HG03135 (cell line): ENCODE data around the gene PRLH.

ENCODE experiments used
- ATAC-seq: cut with Tn5 transposase; IDR thresholded peaks from one replicate; pipeline ENCODE4 v1.9.1; 2021; ENCODE audit warnings: mild to moderate bottlenecking, moderate library complexity; ENCODE audit not compliant: unreplicated experiment

Gene PRLH

GRCh38 chr2:237538901-237539300, 27.5 kb upstream of the PRLH start:
- ATAC-seq, result no peak

- no peak for ATAC-seq
These were observed 26.7 kb upstream of the PRLH start for GRCh38 chr2:237539681-237540080.

- ATAC-seq, result no peak
These were observed 26.1 kb upstream of the PRLH start for GRCh38 chr2:237540223-237540775.

- no peak for ATAC-seq
These were observed 25.6 kb upstream of the PRLH start for GRCh38 chr2:237540823-237541222.

- ATAC-seq, result no peak
These were observed 25.1 kb upstream of the PRLH start for GRCh38 chr2:237541243-237541642.

GRCh38 chr2:237542001-237542704, 24.2 kb upstream of the PRLH start:
- no peak for ATAC-seq

- ATAC-seq, result no peak
These were observed 20.1 kb upstream of the PRLH start for GRCh38 chr2:237546040-237546875.

GRCh38 chr2:237546876-237547395, 19.4 kb upstream of the PRLH start:
- no peak for ATAC-seq

- no peak for ATAC-seq
These were observed 18.4 kb upstream of the PRLH start for GRCh38 chr2:237547841-237548416.

- no peak for ATAC-seq
These were observed 17.2 kb upstream of the PRLH start for GRCh38 chr2:237549216-237549615.

GRCh38 chr2:237549643-237550415, 16.5 kb upstream of the PRLH start:
- no peak for ATAC-seq

GRCh38 chr2:237551071-237551574, 15.3 kb upstream of the PRLH start:
- ATAC-seq, result no peak

- ATAC-seq, result no peak
These were observed 13.5 kb upstream of the PRLH start for GRCh38 chr2:237552908-237553307.

- no peak for ATAC-seq
These were observed 12.4 kb upstream of the PRLH start for GRCh38 chr2:237553948-237554347.

GRCh38 chr2:237555560-237555959, 10.8 kb upstream of the PRLH start:
- ATAC-seq, result no peak

- peak; percentile 81 for ATAC-seq
These were observed 9.4 kb upstream of the PRLH start for GRCh38 chr2:237556773-237557632.

- ATAC-seq, result peak; percentile 23
These were observed 8.8 kb upstream of the PRLH start for GRCh38 chr2:237557633-237558015.

- ATAC-seq, result no peak
These were observed 7.3 kb upstream of the PRLH start for GRCh38 chr2:237558961-237559641.

- ATAC-seq, result no peak
These were observed 5.2 kb upstream of the PRLH start for GRCh38 chr2:237561221-237561620.
